SK-N-MC (cell line): ENCODE measurements around the gene NTSR1.

Source experiments
- FOXP2 ChIP-seq: optimal IDR thresholded peaks from 2 replicates; pipeline ENCODE3; 2011; ENCODE audit warnings: mild to moderate bottlenecking, moderate library complexity; ENCODE audit not compliant: insufficient read depth; ENCODE audit errors: extremely low read length, control extremely low read depth
- POLR2AphosphoS5 ChIP-seq: IDR thresholded peaks from 2 replicates; pipeline ENCODE4 v1.6.1; 2012; ENCODE audit warnings: mild to moderate bottlenecking, low read depth, low read length, borderline replicate concordance

GRCh38 chr20:62774762-62775161 is 66.1 kb downstream of the NTSR1 start:
- TF ChIP-seq POLR2AphosphoS5 (no peak), FOXP2 (no peak)
